D341Med (cell line): ENCODE results near the gene POFUT2.

ENCODE experiments used
- DNase-seq: peaks from one replicate; pipeline ENCODE4 v3.0.0; 2012; ENCODE audit warnings: low spot score

Gene POFUT2

DNA sequence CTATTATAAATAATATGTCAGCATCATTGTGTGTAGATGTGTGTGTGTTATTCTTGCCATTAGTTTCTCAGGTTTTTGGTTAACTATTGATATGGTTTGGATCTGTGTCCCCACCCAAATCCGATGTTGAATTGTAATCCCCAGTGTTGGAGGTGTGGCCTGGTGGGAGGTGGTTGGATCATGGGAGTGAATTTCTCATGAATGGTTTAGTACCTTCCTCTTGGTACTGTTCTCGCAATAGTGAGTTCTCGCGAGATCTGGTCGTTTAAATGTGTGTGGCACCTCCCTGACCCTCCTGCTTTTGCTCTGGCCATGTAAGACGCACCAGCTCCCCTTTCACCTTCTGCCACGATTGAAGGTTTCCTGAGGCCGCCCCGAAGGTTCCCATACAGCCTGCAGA, 9.6 kb upstream of the POFUT2 start:
- DNase-seq = no peak

DNA sequence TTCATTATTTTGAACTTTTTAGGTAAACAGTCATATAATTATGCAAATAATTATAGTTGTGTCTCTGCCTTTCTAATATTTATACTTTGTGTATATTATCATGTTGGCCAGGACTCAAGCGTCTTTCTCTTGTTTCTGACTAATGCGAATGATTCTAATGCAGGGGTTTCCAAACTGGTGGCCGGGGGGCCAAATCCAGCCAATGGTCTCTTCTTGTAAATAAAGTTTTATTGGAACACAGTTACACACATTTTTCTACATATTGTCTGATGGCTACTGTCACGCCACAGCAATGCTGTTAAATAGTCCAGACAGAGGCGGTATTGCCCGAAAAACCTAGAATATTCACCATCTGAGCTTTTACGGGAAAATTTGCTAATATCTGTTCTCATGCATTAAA, 8.9 kb upstream of the POFUT2 start:
- DNase-seq = no peak

DNA sequence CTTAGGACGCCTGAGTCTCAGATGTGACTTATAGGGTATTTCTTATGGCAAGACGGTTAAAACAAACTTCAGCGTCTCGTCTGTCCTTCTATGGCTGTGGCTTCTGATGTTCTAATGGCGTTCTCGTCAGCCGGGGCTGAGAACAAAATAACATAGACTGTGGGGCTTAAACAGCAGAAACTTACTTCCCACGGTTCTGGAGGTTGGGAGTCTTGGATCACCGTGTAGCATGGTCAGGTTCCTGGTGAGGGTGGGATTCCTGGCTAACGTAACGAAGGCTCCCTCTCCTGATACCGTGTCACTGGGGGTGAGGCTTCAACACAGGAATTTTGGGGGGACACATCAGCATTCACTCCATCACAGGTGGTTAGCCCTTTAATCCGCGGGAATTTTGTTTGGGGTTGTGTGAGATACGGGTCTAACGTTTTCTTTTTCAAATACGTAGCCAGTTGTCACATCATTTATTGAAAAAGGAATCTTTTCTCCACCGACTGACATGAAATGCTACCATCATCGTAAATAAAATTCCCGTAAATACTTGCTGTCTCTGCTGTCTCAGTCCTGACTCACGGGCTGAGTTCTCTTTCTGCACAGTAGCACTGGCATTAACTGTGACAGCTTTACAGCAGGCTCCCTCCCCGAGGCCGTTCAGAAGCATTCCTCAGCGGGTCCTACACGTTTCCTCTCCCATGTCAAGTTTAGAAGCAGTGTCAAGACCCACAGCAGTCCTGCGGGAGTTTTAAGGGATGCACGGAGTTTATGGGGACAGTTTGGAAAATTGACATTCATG, 8.1 kb upstream of the POFUT2 start:
- no peak for DNase-seq

DNA sequence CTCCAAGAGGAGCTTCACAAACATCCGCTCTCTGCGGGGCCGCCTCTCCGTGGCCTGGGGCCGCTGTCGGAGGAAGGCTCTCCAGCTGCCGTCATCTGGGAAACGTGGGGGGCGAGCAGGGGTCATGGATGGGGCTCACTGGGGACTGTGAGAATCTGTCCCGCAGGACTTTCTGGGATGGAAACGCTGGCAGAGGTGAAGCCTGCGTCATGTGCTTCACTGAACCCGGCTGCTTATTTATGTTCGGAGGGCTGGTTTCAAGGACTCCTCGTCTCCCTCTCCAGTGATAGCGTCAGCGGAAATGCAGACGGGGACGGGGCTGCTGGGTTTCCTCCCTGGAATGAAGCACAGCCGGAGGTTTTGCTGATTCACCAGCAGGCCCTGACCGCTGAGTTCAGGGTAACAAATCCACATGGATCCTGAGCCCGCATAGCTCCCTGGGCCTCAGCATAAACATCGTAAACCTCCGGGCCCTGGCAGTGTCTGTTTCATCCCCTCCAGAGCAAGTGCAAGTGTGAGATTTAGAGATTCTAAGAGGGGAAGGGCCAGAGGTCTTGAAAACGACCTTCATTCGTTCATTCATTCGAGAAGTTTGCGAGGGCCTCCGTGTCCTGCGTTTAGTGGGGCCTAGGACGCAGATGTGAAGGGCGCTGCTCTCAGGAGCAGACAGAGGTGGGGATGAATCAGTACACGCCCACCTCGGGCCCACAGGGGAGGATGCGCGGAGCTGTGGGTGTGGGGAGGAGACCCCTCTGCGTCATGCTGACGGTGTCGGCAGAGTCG, 7.0 kb upstream of the POFUT2 start:
- no peak for DNase-seq

DNA sequence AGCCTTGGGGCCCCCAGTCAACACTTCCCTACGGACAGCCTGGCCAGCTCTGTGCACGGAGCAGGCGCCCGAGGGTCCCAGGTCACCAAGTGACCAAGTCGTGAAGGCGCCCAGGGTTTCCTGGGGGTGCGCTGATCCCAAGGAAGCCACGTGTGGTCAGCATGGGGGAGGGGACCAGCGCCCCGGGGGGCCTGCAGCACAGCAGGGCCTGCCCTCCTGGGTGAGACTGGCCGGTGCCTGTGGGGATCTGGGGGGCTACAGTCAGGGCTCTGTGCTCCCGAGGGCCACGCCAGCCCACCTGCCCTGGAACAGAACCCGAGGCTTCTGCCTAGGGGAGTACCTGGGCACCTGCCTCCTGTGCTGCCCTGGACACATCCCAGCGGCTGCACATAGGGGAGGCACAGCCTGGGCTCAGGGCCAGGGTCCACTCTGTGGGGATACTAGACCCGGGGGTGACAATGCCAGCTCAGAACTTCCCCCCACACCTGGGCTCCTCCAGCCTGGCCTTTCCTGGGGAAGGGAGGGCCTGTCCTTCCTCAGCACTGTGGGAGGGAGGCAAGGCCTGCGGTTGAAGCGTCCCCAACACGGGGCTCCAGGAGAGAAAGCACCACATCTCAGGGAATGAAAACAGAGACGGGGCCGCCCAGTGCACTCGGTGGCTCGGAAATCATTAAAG, 6.2 kb upstream of the POFUT2 start:
- peak; percentile 18 for DNase-seq

DNA sequence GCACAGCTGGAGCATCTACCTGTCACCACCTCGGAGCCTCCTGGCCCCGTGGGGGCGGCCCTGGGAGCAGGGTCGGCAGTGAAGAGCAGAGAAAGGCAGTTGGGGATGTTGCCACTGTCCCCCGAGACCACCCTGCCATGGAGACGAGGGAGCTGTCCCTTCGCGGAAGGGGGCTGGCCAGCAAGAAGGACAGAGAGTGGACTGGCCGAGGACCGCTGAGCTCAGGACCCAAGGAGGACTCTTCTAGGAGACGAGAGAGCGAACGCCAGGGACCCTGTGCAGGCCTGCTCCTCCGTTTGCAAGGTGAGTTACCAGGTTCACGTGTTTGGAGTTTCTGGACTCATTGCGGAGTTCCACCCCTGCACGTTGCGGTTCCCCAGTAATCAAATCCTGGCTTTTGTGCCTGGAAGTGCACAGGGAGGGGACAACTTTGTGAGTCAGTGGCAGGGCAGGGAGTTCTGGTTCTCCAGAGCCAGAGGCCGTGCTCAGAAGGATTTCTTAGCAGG, 5.6 kb upstream of the POFUT2 start:
- DNase-seq = no peak

DNA sequence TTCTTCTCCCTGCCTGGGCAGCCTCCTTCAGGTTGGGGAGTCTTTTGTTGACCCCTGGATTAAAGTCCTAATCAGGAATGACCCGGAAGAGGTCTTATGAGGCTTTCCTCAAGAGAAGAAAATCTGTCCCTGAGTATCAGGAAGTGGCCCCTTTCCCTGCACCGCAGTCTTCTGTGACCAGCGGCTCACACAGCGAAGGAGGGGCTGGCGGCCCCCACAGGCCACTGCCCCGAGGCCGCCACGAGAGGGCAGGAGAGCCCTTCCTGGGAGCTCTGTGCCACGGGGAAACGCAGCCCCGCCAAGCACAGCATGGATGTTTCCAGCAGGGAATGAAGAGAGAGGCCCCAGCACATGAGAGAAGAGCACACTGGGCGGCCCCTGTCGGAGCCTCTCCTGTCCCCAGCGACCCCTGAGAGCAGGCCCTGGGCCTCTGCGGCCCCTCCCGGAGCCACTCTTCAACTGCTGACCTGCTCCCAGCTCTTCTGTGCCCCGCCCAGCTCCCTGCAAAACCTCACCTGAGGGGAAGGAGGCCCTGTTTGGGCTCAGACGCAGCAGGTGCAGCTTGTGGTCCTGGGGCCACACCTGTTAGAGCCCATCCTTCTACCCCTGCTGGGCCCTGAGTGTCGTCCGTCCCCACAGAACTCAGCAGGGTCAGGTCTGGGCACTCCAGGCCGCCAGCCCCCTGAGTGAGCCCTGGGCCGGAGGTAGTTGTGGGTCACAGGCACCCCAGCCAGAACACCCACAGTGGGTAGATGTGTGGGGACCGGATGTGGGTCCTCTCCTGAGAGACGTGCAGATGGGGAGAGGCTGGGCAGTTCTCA, 4.9 kb upstream of the POFUT2 start:
- peak; percentile 92 for DNase-seq

DNA sequence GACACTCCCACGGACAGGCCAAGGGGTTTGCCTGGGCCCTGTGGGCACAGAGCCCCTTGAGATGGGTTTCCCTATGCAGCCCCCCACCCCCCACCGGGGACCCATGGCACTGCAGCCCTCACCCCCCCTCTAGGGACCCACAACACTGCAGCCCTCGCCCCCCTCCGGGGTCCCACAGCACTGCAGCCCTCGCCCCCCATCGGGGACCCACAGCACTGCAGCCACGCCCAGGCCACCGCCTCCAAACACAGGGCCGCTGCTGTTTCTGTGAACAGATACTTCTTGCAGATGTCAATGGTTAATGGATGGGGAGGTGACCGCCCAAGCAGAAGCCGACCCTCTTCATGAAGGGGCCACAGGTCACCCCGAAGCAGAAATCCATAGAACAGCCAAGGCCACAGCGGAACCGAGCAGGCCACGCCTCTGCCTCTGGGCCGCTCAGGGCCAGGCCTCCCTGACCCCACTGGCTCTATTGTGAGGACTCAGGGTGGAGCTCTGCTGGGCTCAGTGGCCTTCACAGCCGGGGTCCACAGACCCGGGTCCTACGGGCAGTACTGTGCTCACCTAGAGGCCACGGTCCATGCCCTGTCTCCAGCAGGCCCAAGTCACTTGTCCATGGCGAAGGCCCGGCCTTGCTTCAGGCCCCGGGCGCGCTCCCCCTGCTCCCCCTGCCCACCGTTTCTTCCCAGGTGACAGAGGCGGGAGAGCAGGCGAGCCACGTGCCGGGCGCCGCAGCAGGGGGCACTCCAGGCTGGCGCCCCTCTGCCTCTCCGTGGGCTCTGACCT, 4.1 kb upstream of the POFUT2 start:
- DNase-seq = no peak

DNA sequence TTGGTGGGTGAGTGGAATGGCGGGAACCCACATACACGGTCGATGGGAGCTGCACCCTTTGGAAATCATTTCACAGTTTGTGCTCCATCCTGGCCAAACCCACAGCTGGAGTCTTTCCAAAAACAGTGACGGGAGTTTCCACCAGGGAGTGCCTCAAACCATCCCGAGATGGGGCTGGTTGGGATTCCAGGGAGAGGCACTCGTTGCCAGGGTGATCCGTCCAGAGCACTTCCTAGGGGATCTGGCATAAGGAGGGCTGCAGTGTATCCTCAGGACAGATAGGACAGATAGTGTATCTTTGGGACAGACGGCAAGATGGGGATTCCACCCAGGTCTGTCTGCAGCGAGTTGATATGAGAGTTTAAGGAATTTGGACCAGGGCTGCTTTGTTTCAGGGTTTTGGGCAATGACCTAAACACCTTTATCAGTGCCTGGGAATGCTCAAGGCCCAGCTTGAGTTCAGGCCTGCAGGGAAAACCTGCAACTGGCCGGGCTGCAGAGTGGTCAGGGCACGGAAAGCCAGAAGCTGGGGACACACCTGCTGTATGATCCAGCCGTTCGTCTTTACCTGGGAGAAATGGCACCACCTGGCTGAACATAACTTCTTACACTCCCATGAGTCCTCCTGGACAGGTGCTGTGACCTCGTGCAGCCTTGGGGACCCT, 3.4 kb upstream of the POFUT2 start:
- DNase-seq = no peak

DNA sequence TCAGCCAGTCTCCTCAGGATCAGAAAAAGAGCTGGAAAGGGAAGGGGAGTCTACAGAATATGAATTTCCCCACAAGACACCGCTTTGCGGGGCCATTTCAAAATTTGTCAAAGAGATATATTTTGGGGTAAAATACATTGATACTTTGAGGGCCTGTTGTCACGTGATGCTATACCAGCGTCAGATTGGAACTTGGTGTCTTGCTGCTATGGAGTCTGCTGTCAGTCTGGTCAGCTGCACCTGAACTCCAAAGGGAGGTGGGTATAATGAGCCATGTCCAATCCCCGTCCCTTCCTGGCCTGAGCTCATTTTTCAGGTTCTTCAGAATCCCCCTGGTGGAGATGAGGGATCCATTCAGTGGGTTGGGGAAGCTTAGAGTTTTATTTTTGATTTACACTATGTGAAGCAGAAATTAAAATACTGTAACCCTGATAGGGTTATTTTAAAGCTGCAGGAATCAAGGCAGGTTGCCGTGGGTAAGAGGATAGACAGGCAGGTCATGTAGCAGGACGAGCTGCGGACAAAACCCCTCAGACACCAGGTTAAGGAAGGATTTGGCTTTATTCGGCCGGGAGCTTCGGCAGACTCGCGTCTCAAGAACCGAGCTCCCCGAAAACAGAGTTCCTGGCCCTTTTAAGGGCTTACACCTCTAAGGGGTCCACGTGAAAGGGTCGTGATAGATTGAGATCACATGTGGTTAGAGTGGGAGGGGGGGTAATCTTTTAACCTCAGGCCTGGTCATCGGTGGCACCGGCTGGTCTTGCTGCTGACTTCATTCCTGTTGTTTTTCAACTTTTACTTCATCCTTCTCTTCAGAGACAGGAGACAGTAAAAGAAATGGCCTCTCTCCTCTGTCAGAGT, 2.2 kb upstream of the POFUT2 start:
- no peak for DNase-seq

DNA sequence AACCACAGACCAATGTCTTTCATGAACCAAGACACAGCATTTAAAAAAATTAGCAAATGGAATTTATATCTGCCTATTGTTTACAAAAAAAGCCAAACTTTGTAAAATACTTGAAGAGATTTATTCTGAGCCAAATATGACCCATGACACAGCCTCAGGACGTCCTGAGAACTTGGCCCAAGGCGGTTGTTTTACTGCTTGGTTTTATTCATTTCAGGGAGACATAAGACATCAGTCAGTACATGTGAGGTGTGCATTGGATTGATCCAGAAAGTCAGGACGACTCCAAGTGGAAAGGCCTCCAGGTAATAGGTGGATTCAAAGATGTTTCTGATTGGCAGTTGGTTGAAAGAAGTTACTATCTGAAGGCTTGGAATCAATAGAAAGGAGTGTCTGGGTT, 1.4 kb upstream of the POFUT2 start:
- DNase-seq = no peak

DNA sequence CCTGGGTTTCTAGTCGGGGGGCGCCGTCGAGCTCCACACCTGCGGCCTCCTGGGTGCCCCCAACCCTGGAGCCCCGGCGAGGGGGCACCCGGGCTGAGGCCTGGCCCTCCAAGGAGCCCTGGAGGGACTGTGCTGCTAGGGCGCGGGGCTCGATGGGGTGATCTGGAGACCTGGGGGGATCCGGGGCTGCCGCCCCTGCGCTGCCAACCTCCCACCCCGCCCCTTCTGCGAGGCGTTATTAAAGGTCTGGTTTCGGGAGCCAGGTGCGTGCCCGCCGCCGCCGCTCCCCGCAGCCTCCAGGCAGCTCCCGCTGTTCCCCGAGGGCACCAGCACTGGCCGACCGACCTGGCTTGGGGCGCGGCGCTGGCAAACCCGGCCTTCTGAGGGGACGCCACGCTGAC, 746 bp upstream of the POFUT2 start:
- DNase-seq = no peak

DNA sequence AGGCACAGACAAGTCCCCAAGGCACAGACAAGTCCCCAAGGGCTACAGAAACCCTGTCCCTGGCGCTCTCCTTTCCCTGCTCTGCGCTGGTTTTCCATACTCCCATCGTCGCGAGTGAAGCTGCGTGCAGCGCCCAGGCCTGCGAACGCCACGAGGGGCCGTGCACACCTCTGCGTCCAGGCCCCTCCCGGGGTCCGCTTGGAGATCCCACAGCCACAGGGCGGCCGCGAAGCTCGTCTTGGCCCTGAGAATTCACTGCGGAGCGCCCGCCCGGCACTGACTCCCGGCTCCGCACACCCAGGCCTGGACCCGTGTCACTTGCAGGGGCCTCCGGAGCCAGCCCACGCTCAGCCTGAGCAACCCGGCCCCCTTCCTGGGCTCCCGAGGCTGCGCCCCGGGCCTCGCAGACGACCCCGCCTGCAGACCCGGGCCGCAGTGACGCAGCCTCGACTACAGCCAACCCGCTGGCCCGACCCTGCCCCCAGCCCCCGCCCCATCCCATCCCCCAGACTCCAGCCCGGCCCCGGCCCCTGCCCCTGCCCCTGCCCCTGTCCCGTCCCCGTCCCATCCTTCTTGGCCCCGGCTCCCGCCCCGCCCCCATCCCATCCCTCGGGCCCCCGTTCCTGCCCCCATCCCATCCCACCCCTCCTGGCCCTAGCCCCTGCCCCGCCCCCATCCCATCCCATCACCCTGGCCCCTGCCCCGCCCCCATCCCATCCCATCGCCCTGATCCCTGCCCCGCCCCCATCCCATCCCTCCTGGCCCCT, 841 bp downstream of the POFUT2 start:
- no peak for DNase-seq

DNA sequence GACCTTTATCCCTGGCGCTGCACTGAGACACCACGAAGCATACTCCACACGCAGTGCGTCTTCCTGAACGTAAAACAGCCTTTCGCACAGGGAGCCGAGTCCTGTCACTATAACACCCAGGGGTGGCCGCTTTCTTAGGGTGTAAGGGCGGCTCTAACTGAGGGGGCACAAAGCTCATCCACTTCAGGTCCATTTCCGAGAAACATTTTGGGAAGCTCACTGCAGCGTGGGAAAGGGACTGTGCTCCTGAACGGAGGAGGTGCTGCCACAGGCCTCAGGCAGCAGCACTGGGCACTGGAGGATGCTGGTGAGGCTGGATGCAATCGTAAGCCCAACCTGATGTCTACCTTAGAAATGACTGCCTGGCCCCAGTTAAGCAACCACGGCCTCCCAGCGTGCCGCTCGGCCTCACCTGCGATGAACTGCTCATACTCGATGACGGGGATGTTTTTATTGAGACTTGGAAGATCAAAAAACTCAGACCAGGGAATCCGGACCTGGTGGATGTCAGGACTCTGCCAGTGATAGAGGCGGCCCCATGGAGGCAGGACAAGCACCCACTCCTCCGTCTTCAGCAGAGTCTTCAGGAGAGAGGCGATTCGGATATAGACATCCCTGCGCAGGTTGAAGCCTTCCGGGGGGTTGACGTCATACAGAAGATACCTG, 2.3 kb downstream of the POFUT2 start:
- no peak for DNase-seq

DNA sequence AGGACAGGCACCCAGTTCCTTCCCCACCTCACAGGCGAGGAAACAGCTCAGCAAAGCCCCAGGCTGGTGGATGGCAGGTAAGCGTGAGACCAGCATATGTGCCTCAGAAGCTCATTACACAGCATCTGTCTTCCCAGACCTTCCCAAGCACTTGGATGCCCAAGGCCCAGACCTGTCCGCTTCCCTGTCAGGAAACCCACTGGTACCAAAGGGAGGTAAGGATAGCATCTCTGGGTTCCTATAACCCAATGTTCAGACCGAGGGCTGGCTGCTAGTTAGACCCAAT, 3.3 kb downstream of the POFUT2 start:
- no peak for DNase-seq

DNA sequence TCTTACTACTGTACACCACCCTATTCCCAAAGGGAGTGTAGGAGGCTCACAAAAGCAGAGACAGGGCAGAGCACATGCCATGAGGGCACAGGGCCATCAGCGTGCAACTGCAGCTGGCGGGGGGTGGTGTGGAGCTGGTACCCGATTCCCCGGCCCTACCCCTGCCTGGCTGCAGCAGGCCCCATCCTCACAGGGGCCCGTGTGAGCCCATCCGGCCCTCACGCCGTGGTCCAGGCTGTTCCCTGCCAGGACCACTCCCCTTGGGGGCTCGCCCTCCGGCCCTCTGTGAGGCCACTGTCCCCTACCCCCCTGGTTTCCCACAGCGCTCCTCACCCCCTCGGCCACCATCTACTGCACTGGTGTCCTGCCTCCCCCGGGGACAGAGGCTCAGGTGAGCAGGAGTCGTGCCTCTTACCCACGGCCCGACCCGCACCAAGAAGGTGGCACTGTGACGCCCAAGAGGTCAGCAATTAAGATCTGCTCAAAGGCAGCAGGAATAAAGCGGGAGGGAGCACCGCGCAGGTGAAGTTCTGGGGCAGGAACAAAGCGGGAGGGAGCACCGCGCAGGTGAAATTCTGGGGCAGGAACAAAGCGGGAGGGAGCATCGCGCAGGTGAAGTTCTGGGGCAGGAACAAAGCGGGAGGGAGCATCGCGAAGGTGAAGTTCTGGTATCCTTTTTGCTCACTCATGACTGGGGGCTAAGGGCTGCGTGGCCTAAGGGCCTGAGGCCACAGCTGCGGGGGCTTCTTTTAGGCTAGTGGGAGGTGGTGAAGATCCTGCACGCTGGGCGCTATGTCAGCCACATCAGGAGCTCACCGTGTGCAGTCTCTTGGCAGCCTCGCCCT, 3.9 kb downstream of the POFUT2 start:
- no peak for DNase-seq

DNA sequence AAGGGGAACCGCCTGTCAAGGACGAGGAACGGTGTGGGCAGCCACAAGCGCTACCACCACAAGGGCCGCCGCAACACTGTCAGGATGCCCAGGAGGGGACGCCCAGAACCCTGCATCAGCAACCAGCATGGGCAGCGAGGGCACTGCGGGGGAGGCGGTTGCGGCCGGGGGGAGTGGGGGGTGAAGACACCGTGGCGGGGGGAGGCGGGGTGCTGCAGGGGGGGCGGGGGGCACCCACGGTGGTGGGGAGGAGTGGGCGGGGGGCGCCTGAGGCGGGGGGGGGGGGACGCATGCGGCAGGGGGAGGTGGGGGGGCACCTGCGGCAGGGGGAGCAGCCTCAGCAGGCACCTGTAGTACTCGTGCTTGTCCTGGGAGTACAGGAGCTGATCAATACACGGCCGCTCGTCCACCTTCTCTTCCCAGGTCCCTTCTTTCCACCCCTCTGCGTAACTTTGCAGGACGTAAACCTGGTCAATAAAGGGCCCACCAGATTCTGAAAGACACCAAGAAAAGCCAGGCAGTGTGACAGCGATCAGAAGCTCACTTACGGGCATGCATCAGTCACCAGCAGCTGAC, 4.6 kb downstream of the POFUT2 start:
- no peak for DNase-seq
